SK-N-SH treated with all-trans-retinoic acid at 6 μM for 48 hours (cell line): ENCODE data around the gene IGF2R.
A peak's percentile ranks its signal among the peaks of the same experiment; 100 is the strongest.

Experiments
- ATAC-seq: fragments of 200-7000 bp; cut with Tn5 transposase; 3 replicates; pipeline ENCODE4 v1.9.1; 2020; ENCODE audit warnings: mild to moderate bottlenecking, moderate library complexity
- BACH2 ChIP-seq: fragments of 250-450 bp; sonication (Bioruptor Pico); IDR thresholded peaks from 2 replicates; pipeline ENCODE4 v1.9.0; 2021; ENCODE audit warnings: mild to moderate bottlenecking, borderline replicate concordance
- CSDC2 ChIP-seq: fragments of 250-450 bp; sonication (Bioruptor Pico); IDR thresholded peaks from 2 replicates; pipeline ENCODE4 v1.5.0; 2020; ENCODE audit warnings: mild to moderate bottlenecking, moderate library complexity
- ESRRG ChIP-seq: fragments of 250-450 bp; sonication (Bioruptor Pico); IDR thresholded peaks from 2 replicates; pipeline ENCODE4 v1.6.1; 2021; ENCODE audit warnings: mild to moderate bottlenecking
- GLIS3 ChIP-seq: fragments of 250-450 bp; sonication (Bioruptor Pico); IDR thresholded peaks from 2 replicates; pipeline ENCODE4 v1.5.0; 2020; ENCODE audit warnings: mild to moderate bottlenecking, moderate library complexity
- ISL1 ChIP-seq: fragments of 250-450 bp; sonication (Bioruptor Pico); IDR thresholded peaks from 2 replicates; pipeline ENCODE4 v2.1.2; 2022; ENCODE audit warnings: mild to moderate bottlenecking, moderate library complexity
- OSR1 ChIP-seq: fragments of 250-450 bp; sonication (Bioruptor Pico); IDR thresholded peaks from 2 replicates; pipeline ENCODE4 v1.8.0; 2022; ENCODE audit warnings: moderate library complexity, mild to moderate bottlenecking, inconsistent platforms
- PPARA ChIP-seq: fragments of 250-450 bp; sonication (Bioruptor Pico); IDR thresholded peaks from 2 replicates; pipeline ENCODE4 v1.5.0; 2020; ENCODE audit warnings: mild to moderate bottlenecking, borderline replicate concordance
- RARB ChIP-seq: fragments of 250-450 bp; sonication (Bioruptor Pico); IDR thresholded peaks from 2 replicates; pipeline ENCODE4 v1.8.0; 2021; ENCODE audit warnings: mild to moderate bottlenecking, moderate library complexity
- SNAI2 ChIP-seq: fragments of 250-450 bp; sonication (Bioruptor Pico); IDR thresholded peaks from 2 replicates; pipeline ENCODE4 v1.5.0; 2020; ENCODE audit warnings: mild to moderate bottlenecking, moderate library complexity
- TOX ChIP-seq: fragments of 250-450 bp; sonication (Bioruptor Pico); IDR thresholded peaks from 2 replicates; pipeline ENCODE4 v1.8.0; 2021; ENCODE audit warnings: mild to moderate bottlenecking, moderate library complexity, borderline replicate concordance
- ZC3H10 ChIP-seq: fragments of 250-450 bp; sonication (Bioruptor Pico); IDR thresholded peaks from 2 replicates; pipeline ENCODE4 v1.5.1; 2021; ENCODE audit warnings: mild to moderate bottlenecking, moderate library complexity
- ZFP3 ChIP-seq: fragments of 250-450 bp; sonication (Bioruptor Pico); IDR thresholded peaks from 2 replicates; pipeline ENCODE4 v1.5.0; 2020; ENCODE audit warnings: mild to moderate bottlenecking, moderate library complexity
- ZFP30 ChIP-seq: fragments of 450-650 bp; formaldehyde crosslinking; IDR thresholded peaks from 2 replicates; pipeline ENCODE4 v1.5.0; 2022; ENCODE audit warnings: mild to moderate bottlenecking, moderate library complexity
- ZNF565 ChIP-seq: fragments of 450-650 bp; formaldehyde crosslinking; conservative IDR thresholded peaks from 2 replicates; pipeline ENCODE4 v1.5.0; 2020; ENCODE audit warnings: low read depth, mild to moderate bottlenecking, moderate library complexity
- ZNF70 ChIP-seq: fragments of 450-650 bp; formaldehyde crosslinking; IDR thresholded peaks from 2 replicates; pipeline ENCODE4 v1.5.0; 2020; ENCODE audit warnings: mild to moderate bottlenecking, moderate library complexity
- ZNF8 ChIP-seq: fragments of 450-650 bp; formaldehyde crosslinking; IDR thresholded peaks from 2 replicates; pipeline ENCODE4 v1.5.0; 2020; ENCODE audit warnings: mild to moderate bottlenecking, moderate library complexity
- TF ChIP-seq, protein P1 (sequence below): fragments of 250-450 bp; sonication (Bioruptor Pico); IDR thresholded peaks from 2 replicates; pipeline ENCODE4 v1.5.0; 2020; ENCODE audit warnings: mild to moderate bottlenecking, moderate library complexity
- TF ChIP-seq, protein P2 (sequence below): fragments of 250-450 bp; sonication (Bioruptor Pico); IDR thresholded peaks from 2 replicates; pipeline ENCODE4 v1.5.1; 2021; ENCODE audit warnings: mild to moderate bottlenecking, moderate library complexity
- TF ChIP-seq, protein P3 (sequence below): fragments of 250-450 bp; sonication (Bioruptor Pico); IDR thresholded peaks from 2 replicates; pipeline ENCODE4 v1.8.0; 2020; ENCODE audit warnings: mild to moderate bottlenecking, moderate library complexity, borderline replicate concordance
- TF ChIP-seq, protein P4 (sequence below): fragments of 250-450 bp; sonication (Bioruptor Pico); IDR thresholded peaks from 2 replicates; pipeline ENCODE4 v1.8.0; 2021; ENCODE audit warnings: low read depth, mild to moderate bottlenecking, moderate library complexity, borderline replicate concordance
- TF ChIP-seq, protein P5 (sequence below): fragments of 250-450 bp; sonication (Bioruptor Pico); IDR thresholded peaks from 2 replicates; pipeline ENCODE4 v1.5.1; 2020; ENCODE audit warnings: low read depth, mild to moderate bottlenecking, moderate library complexity

IGF2R gene

DNA sequence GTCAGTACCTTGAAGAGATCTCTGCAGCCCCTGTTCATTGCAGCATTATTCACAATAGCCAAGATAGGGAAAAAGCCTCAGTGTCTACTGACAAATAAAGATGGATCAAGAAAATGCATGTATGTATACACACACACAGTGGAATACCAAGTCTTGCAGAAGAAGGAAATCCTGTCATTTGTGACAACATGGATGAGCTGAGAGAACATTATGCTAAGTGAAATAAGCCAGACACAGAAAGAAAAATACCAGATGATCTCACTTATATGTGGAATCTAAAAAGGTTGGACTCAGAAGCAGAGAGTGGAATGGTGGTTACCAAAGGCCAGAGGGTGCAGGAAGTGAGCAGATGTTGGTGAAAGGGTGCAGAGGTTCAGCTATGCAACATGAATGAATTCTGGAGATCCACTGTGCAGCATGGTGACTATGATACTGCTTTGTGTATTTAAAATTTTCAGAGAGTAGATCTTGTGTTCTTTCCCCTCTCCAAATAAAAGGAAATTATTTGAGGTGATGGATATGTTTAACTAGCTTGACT lies 141.8 kb downstream of the IGF2R start:
- TF ChIP-seq PPARA (no peak), OSR1 (CRISPR knock-in tag) (no peak), ZFP30 (CRISPR knock-in tag) (no peak), ESRRG (CRISPR knock-in tag) (no peak), ZFP3 (no peak), ISL1 (CRISPR knock-in tag) (no peak), ZC3H10 (CRISPR knock-in tag) (no peak), RARB (no peak), ZNF8 (CRISPR knock-in tag) (no peak), CSDC2 (CRISPR knock-in tag) (no peak), GLIS3 (no peak)
- TF ChIP-seq, protein P1, sequence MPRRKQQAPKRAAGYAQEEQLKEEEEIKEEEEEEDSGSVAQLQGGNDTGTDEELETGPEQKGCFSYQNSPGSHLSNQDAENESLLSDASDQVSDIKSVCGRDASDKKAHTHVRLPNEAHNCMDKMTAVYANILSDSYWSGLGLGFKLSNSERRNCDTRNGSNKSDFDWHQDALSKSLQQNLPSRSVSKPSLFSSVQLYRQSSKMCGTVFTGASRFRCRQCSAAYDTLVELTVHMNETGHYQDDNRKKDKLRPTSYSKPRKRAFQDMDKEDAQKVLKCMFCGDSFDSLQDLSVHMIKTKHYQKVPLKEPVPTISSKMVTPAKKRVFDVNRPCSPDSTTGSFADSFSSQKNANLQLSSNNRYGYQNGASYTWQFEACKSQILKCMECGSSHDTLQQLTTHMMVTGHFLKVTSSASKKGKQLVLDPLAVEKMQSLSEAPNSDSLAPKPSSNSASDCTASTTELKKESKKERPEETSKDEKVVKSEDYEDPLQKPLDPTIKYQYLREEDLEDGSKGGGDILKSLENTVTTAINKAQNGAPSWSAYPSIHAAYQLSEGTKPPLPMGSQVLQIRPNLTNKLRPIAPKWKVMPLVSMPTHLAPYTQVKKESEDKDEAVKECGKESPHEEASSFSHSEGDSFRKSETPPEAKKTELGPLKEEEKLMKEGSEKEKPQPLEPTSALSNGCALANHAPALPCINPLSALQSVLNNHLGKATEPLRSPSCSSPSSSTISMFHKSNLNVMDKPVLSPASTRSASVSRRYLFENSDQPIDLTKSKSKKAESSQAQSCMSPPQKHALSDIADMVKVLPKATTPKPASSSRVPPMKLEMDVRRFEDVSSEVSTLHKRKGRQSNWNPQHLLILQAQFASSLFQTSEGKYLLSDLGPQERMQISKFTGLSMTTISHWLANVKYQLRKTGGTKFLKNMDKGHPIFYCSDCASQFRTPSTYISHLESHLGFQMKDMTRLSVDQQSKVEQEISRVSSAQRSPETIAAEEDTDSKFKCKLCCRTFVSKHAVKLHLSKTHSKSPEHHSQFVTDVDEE (CRISPR knock-in tag), result no peak
- TF ChIP-seq, protein P2, sequence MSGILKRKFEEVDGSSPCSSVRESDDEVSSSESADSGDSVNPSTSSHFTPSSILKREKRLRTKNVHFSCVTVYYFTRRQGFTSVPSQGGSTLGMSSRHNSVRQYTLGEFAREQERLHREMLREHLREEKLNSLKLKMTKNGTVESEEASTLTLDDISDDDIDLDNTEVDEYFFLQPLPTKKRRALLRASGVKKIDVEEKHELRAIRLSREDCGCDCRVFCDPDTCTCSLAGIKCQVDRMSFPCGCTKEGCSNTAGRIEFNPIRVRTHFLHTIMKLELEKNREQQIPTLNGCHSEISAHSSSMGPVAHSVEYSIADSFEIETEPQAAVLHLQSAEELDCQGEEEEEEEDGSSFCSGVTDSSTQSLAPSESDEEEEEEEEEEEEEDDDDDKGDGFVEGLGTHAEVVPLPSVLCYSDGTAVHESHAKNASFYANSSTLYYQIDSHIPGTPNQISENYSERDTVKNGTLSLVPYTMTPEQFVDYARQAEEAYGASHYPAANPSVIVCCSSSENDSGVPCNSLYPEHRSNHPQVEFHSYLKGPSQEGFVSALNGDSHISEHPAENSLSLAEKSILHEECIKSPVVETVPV, result no peak
- TF ChIP-seq, all 23 proteins: peak for 0
- ATAC-seq, result peak; percentile 24; the same call in 2 of the 3 replicates

DNA sequence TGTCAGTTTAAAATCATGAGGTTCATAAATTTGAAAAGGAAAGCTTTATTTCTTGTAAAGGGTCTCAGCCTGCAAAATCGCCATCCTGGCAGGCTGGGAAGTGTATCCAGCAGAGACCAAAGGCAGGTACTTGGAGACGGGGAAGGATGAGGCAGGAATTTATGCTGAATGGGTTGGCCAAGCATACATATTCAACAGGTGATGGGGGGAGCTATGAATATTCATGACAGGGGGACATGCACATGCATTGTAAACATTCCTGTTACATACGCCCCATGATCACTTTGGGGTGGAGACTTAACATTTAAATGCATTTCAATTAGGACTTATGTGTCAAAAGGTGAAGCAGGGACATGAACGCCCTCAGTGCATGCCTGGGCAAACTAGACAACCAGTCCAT lies 142.9 kb downstream of the IGF2R start:
- TF ChIP-seq GLIS3 (no peak), SNAI2 (no peak), ZNF8 (CRISPR knock-in tag) (no peak), RARB (no peak), ZFP3 (no peak), TOX (CRISPR knock-in tag) (no peak), PPARA (no peak), ZNF70 (CRISPR knock-in tag) (no peak), ZC3H10 (CRISPR knock-in tag) (no peak), ZFP30 (CRISPR knock-in tag) (no peak), ISL1 (CRISPR knock-in tag) (no peak), ZNF565 (CRISPR knock-in tag) (no peak)
- TF ChIP-seq, protein P2, result no peak
- TF ChIP-seq, protein P3, sequence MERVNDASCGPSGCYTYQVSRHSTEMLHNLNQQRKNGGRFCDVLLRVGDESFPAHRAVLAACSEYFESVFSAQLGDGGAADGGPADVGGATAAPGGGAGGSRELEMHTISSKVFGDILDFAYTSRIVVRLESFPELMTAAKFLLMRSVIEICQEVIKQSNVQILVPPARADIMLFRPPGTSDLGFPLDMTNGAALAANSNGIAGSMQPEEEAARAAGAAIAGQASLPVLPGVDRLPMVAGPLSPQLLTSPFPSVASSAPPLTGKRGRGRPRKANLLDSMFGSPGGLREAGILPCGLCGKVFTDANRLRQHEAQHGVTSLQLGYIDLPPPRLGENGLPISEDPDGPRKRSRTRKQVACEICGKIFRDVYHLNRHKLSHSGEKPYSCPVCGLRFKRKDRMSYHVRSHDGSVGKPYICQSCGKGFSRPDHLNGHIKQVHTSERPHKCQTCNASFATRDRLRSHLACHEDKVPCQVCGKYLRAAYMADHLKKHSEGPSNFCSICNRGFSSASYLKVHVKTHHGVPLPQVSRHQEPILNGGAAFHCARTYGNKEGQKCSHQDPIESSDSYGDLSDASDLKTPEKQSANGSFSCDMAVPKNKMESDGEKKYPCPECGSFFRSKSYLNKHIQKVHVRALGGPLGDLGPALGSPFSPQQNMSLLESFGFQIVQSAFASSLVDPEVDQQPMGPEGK (CRISPR knock-in tag), result no peak
- TF ChIP-seq, protein P4, sequence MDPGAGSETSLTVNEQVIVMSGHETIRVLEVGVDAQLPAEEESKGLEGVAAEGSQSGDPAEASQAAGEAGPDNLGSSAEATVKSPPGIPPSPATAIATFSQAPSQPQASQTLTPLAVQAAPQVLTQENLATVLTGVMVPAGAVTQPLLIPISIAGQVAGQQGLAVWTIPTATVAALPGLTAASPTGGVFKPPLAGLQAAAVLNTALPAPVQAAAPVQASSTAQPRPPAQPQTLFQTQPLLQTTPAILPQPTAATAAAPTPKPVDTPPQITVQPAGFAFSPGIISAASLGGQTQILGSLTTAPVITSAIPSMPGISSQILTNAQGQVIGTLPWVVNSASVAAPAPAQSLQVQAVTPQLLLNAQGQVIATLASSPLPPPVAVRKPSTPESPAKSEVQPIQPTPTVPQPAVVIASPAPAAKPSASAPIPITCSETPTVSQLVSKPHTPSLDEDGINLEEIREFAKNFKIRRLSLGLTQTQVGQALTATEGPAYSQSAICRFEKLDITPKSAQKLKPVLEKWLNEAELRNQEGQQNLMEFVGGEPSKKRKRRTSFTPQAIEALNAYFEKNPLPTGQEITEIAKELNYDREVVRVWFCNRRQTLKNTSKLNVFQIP (CRISPR knock-in tag), result no peak
- ATAC-seq, result no peak

DNA sequence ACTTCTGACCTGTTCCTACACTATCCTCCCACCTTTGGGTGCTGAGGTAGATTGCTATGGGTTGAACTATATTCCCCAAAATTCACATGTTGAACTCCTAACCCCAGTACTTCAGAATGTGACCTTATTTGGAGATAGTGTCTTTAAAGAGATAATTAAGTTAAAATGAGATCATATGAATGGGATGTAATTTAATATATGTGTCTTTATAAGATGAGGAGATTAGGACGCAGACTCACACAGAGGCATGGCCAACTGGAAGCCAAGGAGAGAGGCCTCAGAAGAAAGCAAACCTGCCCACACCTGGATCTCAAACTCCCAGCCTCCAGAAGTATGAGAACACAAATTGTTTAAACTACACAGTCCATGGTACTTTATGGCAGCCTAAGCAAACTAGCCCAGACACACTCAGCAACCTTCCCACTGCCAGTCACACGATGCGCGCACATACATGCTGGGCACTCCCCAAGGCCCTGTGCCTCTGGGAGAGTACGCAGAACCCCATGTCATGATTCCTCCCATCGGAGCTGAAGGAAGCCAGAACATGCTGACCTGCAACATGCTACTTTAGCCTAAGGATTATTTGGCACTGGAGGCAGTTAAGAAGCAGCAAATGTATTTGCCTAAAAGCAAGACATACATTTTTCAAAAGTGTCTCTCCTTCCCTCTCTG lies 143.9 kb downstream of the IGF2R start:
- ATAC-seq, result peak; percentile 62
- TF ChIP-seq ISL1 (CRISPR knock-in tag) (peak; percentile 68), TOX (CRISPR knock-in tag) (no peak), BACH2 (CRISPR knock-in tag) (no peak), ZFP30 (CRISPR knock-in tag) (no peak), ZC3H10 (CRISPR knock-in tag) (0 out of 2 replicates have a peak, but pooled peaks have one; percentile 19), ZNF565 (CRISPR knock-in tag) (no peak), CSDC2 (CRISPR knock-in tag) (no peak), RARB (no peak), OSR1 (CRISPR knock-in tag) (no peak), GLIS3 (no peak), ZNF70 (CRISPR knock-in tag) (no peak), SNAI2 (no peak), ZFP3 (peak; percentile 45; the same call in 1 of the 2 replicates), ESRRG (CRISPR knock-in tag) (no peak)
- TF ChIP-seq, protein P5, sequence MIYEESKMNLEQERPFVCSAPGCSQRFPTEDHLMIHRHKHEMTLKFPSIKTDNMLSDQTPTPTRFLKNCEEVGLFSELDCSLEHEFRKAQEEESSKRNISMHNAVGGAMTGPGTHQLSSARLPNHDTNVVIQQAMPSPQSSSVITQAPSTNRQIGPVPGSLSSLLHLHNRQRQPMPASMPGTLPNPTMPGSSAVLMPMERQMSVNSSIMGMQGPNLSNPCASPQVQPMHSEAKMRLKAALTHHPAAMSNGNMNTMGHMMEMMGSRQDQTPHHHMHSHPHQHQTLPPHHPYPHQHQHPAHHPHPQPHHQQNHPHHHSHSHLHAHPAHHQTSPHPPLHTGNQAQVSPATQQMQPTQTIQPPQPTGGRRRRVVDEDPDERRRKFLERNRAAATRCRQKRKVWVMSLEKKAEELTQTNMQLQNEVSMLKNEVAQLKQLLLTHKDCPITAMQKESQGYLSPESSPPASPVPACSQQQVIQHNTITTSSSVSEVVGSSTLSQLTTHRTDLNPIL, result peak; percentile 75; the same call in 1 of the 2 replicates
- TF ChIP-seq, protein P4 (CRISPR knock-in tag), result no peak
- TF ChIP-seq, protein P2, result no peak
